Cardiac muscle cell (in vitro differentiated cells and primary cell): ENCODE measurements around the gene TTBK1. TPM values are rescaled to one million over a fixed set of nuclear protein-coding genes. Genes with fewer than 3 reads are reported as not detected.
A peak's percentile ranks its signal among the peaks of the same experiment; 100 is the strongest.

ENCODE experiments used
- DNase-seq, 2 donors: peaks; one replicate each; pipeline versions ENCODE4 v3.0.0 to v3.0.0-alpha.2; 2010 to 2017; ENCODE audit warnings: low read depth in 1 of 2, low spot score in 1 of 2
- H3K27ac ChIP-seq: fragments of 200-600 bp; sonication (generic); 2 replicates; pipeline ENCODE4 v1.5.1; 2016
- H3K27me3 ChIP-seq: fragments of 200-600 bp; sonication (generic); 2 replicates; pipeline ENCODE4 v1.6.0; 2016; ENCODE audit warnings: control low read depth
- H3K36me3 ChIP-seq: fragments of 200-600 bp; sonication (generic); 2 replicates; pipeline ENCODE4 v1.5.1; 2016; ENCODE audit warnings: control low read depth
- H3K4me1 ChIP-seq: fragments of 200-600 bp; sonication (generic); 2 replicates; pipeline ENCODE4 v1.8.1; 2017; ENCODE audit warnings: low read depth, mild to moderate bottlenecking, mixed run types
- H3K4me3 ChIP-seq: fragments of 200-600 bp; sonication (generic); 2 replicates; pipeline ENCODE4 v1.5.1; 2016; ENCODE audit warnings: mild to moderate bottlenecking
- H3K9me3 ChIP-seq: fragments of 200-600 bp; sonication (generic); 2 replicates; pipeline ENCODE4 v1.5.1; 2017; ENCODE audit warnings: low read depth, mild to moderate bottlenecking, control low read depth
- polyA plus RNA-seq: library from polyadenylated mRNA; unstranded; fragments of >200 nt; fragmentation: Nextera tagmentation; extraction: Ambion mirVana; gene quantifications from 2 replicates; pipeline ENCODE4 v1.2.1, GENCODE V29; 2016
- total RNA-seq: library from RNA; depleted of rRNA; stranded (reverse); fragments of >200 nt; gene quantifications from 2 replicates; pipeline ENCODE4 v1.2.3, GENCODE V29; 2016
- TF ChIP-seq, protein P1 (sequence below): IDR thresholded peaks from 2 replicates; pipeline ENCODE4 v1.5.1; 2012; ENCODE audit warnings: low read depth, mild to moderate bottlenecking, low read length

TTBK1 gene
- total and polyA plus RNA-seq, 2 experiments from 2014 or later, result 0.15 to 1.0 TPM

DNA sequence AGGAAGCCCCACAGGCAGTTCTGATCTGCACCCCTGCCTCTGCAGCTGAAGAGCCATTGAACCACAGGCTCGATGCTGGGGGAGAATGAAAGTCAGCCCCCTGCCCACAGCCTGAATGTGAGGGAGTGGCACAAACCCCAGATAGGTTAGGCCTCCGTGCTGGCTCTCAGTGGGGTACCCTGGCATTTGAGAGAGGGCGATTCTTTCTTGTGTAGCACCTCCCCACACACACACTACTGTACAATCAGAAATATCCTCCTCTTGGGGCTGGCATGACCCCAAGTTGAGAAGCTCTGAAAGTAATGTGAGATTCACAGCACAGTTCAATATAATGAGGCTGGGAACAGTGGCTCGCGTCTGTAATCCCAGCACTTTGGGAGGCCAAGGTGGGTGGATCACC, 17.9 kb downstream of the TTBK1 start:
- Histone ChIP-seq H3K9me3 (no peaks in the 10 kb centered on the region), H3K4me3 (no peak overlapping the region), H3K27ac (no peak overlapping the region), H3K27me3 (no peaks in the 10 kb centered on the region), H3K36me3 (no peaks in the 10 kb centered on the region), H3K4me1 (peaks cover 24% of the 10 kb centered on the region)
- no peak for DNase-seq
- TF ChIP-seq, protein P1, sequence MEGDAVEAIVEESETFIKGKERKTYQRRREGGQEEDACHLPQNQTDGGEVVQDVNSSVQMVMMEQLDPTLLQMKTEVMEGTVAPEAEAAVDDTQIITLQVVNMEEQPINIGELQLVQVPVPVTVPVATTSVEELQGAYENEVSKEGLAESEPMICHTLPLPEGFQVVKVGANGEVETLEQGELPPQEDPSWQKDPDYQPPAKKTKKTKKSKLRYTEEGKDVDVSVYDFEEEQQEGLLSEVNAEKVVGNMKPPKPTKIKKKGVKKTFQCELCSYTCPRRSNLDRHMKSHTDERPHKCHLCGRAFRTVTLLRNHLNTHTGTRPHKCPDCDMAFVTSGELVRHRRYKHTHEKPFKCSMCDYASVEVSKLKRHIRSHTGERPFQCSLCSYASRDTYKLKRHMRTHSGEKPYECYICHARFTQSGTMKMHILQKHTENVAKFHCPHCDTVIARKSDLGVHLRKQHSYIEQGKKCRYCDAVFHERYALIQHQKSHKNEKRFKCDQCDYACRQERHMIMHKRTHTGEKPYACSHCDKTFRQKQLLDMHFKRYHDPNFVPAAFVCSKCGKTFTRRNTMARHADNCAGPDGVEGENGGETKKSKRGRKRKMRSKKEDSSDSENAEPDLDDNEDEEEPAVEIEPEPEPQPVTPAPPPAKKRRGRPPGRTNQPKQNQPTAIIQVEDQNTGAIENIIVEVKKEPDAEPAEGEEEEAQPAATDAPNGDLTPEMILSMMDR, result no peak

DNA sequence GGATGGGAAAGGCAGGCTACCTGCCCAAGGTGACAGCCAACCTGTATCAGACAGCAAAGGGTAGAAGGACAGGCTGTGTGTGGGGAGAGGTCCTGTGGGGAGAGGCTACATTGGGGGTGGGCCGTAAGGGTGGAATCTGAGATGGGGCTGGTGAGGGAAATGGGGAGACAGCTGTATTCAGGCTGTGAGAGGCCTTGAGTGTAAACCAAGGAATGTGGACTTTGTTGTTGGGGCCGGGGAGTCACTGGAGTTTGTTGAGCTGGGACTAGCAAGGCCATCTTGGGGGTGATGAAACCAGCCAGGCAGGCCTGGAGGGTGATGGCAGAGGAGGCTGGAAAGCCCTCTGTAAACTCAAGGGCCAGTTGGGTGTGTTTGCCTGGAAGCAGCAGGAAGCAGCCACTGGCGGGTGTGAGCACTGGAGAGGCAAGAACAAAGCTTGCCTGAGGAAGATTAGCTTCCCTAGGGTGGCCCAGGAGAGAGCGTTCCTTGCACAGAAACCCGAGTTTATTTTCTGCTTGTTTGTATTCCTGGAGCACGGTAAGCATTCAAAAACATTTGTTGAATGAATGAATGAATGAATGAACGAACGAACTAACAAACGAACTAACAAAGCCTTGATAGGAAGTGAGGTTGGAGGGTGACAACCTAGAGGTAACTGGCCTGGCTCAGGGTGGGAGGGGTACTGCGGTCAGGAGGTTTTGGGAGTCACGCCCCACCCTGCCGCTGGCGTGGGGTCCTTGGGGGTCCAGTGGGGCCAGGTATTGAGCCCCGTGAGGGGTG, 18.9 kb downstream of the TTBK1 start:
- TF ChIP-seq, protein P1, result no peak
- Histone ChIP-seq H3K27me3 (no peaks in the 10 kb centered on the region), H3K4me1 (peaks cover 27% of the 10 kb centered on the region), H3K27ac (no peak overlapping the region), H3K36me3 (no peaks in the 10 kb centered on the region), H3K9me3 (no peaks in the 10 kb centered on the region), H3K4me3 (no peak overlapping the region)
- DNase-seq, result peak in 1 of 2 donors; percentile 8

GRCh38 chr6:43262780-43263313, 19.6 kb downstream of the TTBK1 start:
- DNase-seq, result no peak
- H3K27me3 ChIP-seq, result no peaks in the 10 kb centered on the region
- no peaks in the 10 kb centered on the region for H3K36me3 ChIP-seq
- H3K27ac ChIP-seq, result no peak overlapping the region
- TF ChIP-seq, protein P1, result no peak
- H3K4me1 ChIP-seq, result peaks cover 33% of the 10 kb centered on the region
- no peaks in the 10 kb centered on the region for H3K9me3 ChIP-seq
- H3K4me3 ChIP-seq, result no peak overlapping the region

DNA sequence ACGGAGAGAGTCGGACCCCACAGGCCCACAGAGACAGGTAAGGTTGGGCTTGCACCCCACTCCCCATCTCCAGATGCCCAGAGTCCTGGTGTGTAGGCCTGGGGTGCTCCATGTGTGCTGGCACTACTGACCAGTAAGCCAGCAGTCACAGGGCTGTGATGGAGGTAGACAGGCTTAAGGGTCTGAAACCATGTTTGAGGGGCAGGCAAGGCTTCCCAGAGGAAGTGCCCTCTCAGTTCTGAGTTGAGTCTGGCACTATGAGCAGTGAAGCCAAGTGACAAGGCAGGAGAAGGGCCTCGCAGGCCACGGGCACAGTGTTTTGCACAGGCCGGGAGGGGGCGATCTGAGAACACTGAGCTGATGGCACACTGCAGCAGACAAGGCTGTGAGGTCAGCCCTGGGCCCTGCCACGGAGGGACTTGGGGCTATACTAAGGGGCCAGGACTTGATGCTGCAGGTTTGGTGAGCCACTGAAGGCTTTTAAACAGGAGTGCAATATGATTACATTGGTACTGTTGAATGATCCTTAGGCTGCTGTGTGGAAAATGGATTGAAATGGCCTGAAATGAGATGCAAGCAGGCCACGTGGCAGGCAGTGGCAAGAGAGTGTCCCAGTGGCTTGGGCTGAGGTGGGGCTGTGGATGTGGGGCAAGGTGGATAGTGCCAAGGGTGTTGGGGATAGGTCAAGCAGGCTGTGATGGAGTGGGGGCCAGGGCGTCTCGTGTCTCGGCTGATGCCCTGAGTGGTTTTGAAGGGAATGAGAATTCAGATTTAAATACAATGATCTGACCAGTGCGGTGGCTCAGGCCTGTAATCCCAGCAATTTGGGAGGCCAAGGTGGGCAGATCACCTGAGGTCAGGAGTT, 20.3 kb downstream of the TTBK1 start:
- Histone ChIP-seq H3K36me3 (no peaks in the 10 kb centered on the region), H3K4me3 (no peak overlapping the region), H3K9me3 (no peaks in the 10 kb centered on the region), H3K27me3 (no peaks in the 10 kb centered on the region), H3K27ac (no peak overlapping the region), H3K4me1 (peaks cover 33% of the 10 kb centered on the region)
- TF ChIP-seq, protein P1, result peak; percentile 89
- peak; percentile 78 to 90 for DNase-seq

DNA sequence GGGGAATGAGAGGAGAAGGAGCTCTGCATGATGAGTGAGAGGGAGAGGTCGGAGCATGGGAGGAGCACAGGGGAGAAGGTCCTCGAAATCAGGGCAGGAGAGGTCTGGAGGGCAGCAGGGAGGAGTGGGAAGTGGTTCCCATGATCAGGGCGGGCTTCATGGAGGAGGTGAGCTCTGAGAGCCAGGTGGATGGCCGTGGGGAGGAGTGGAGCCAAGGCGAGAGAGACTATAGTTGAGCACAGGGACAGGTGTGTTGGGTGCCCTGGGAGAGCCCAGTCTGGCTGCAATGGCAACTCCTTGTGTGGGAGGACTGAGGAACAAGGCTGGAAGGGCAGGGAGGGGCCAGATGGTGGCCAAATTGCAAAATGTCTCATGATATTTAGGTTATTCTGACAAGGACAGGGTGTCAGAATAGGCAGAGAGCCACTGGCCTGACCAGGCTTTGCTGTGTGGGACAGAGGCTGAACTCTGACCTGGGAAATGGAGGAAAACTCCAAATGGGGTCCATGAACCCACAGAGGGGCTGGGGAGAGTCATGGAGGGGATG, 21.4 kb downstream of the TTBK1 start:
- Histone ChIP-seq H3K27me3 (no peaks in the 10 kb centered on the region), H3K4me3 (no peak overlapping the region), H3K9me3 (no peaks in the 10 kb centered on the region), H3K36me3 (no peaks in the 10 kb centered on the region), H3K4me1 (peaks cover 36% of the 10 kb centered on the region), H3K27ac (no peak overlapping the region)
- TF ChIP-seq, protein P1, result no peak
- DNase-seq, result no peak
